Measurements from ENCODE around the gene REXO1.

DNA sequence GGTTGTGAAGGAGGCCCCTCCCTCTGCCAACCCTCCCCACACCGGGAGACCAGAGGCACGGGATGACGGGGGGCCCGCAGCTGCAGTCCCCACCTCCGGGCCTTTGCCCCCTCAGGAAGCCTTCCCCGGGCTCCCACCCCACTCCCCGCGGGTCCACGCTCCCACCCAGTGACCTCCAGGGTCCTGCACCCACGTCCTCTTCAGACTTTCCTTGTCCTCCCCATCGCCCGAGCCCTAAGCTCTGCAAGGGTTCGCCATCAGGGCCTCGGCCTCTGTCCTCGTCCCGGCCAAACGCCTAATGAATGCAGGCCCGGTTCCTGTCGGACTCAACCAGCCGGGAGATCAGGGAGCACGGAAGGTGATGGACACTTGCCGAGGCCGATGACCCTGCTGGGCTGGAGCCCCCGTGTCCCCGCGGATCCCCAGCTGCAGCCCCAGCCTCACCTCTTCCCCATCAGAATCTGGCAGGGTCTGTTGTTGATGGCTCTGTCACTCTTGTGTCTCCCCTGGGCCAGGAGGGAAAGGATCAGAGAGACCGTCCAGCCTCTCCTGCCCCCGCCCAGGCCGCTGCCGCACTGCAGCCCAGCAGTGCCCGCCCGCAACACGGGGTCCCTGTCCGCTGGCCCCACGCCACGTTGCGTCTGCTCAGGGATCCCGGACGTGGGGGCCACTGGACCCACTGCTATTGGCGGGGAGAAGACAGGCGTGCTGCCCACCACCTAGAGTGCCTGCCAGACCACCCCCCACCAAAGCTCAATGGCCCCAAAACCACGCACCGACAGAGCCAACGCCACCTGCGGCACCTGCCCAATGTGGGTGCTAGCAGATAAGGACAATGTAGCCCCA, 41.9 kb downstream of the REXO1 start:
- no peak for TF ChIP-seq POLR2A (IDR thresholded peaks at IDR 0.05)
- TF ChIP-seq, protein P1, sequence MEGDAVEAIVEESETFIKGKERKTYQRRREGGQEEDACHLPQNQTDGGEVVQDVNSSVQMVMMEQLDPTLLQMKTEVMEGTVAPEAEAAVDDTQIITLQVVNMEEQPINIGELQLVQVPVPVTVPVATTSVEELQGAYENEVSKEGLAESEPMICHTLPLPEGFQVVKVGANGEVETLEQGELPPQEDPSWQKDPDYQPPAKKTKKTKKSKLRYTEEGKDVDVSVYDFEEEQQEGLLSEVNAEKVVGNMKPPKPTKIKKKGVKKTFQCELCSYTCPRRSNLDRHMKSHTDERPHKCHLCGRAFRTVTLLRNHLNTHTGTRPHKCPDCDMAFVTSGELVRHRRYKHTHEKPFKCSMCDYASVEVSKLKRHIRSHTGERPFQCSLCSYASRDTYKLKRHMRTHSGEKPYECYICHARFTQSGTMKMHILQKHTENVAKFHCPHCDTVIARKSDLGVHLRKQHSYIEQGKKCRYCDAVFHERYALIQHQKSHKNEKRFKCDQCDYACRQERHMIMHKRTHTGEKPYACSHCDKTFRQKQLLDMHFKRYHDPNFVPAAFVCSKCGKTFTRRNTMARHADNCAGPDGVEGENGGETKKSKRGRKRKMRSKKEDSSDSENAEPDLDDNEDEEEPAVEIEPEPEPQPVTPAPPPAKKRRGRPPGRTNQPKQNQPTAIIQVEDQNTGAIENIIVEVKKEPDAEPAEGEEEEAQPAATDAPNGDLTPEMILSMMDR (IDR thresholded peaks at IDR 0.05), result no peak
